Smooth muscle cell (in vitro differentiated cells): ENCODE results near the gene AIRE. TPM values are rescaled to one million over a fixed set of nuclear protein-coding genes. Genes with fewer than 3 reads are reported as not detected.

Experiments
- DNase-seq: peaks from one replicate; lab custom pipeline; 2025; ENCODE audit not compliant: unreplicated experiment; lab: John Stamatoyannopoulos, UW
- H2AFZ ChIP-seq: fragments of 200-600 bp; sonication (generic); 2 replicates; pipeline ENCODE4 v1.6.0; 2016; ENCODE audit warnings: antibody characterized with exemption, low read depth, mild to moderate bottlenecking
- H3F3A ChIP-seq: fragments of 200-600 bp; sonication (generic); 2 replicates; pipeline ENCODE4 v1.6.0; 2017; ENCODE audit warnings: antibody characterized with exemption, low read depth
- H3K27ac ChIP-seq: fragments of 200-600 bp; sonication (generic); 2 replicates; pipeline ENCODE4 v1.5.1; 2016; ENCODE audit warnings: low read depth, mild to moderate bottlenecking
- H3K27me3 ChIP-seq: fragments of 200-600 bp; sonication (generic); 2 replicates; pipeline ENCODE4 v1.6.1; 2016; ENCODE audit warnings: low read depth, mild to moderate bottlenecking
- H3K36me3 ChIP-seq: fragments of 200-600 bp; sonication (generic); 2 replicates; pipeline ENCODE4 v1.5.1; 2016; ENCODE audit warnings: low read depth
- H3K4me1 ChIP-seq: fragments of 200-600 bp; sonication (generic); 2 replicates; pipeline ENCODE4 v1.5.1; 2016; ENCODE audit warnings: low read depth
- H3K4me2 ChIP-seq: fragments of 200-600 bp; sonication (generic); 2 replicates; pipeline ENCODE4 v1.6.0; 2016; ENCODE audit warnings: mild to moderate bottlenecking
- H3K4me3 ChIP-seq: fragments of 200-600 bp; sonication (generic); 2 replicates; pipeline ENCODE4 v1.5.1; 2016; ENCODE audit warnings: mild to moderate bottlenecking
- H3K79me2 ChIP-seq: fragments of 200-600 bp; sonication (generic); 2 replicates; pipeline ENCODE4 v1.6.0; 2016; ENCODE audit warnings: low read depth, mild to moderate bottlenecking
- H3K9ac ChIP-seq: fragments of 200-600 bp; sonication (generic); 2 replicates; pipeline ENCODE4 v1.6.0; 2016; ENCODE audit warnings: low read depth
- H3K9me3 ChIP-seq: fragments of 200-600 bp; sonication (generic); replicated peaks from 2 replicates; pipeline ENCODE4 v1.5.1; 2016; ENCODE audit warnings: low read depth
- H4K20me1 ChIP-seq: fragments of 200-600 bp; sonication (generic); 2 replicates; pipeline ENCODE4 v1.6.0; 2016; ENCODE audit warnings: low read depth
- WGBS: methylation state at CpG from one replicate; pipeline ENCODE4 v1.1.7; 2016; ENCODE audit warnings: low lambda C conversion rate; 5-methylcytosine and 5-hydroxymethylcytosine counted together
- polyA plus RNA-seq: library from polyadenylated mRNA; unstranded; fragments of >200 nt; fragmentation: Nextera tagmentation; extraction: Ambion mirVana; gene quantifications from 2 replicates; pipeline ENCODE4 v1.2.1, GENCODE V29; 2016
- total RNA-seq: library from RNA; depleted of rRNA; stranded (reverse); fragments of >200 nt; gene quantifications from 2 replicates; pipeline ENCODE4 v1.2.3, GENCODE V29; 2014
- TF ChIP-seq, protein P1 (sequence below): fragments of 200-600 bp; sonication (generic); IDR thresholded peaks from 2 replicates; pipeline ENCODE4 v1.5.1; 2017; ENCODE audit warnings: borderline replicate concordance, mild to moderate bottlenecking, antibody characterized with exemption; ENCODE audit not compliant: insufficient read depth, poor library complexity, severe bottlenecking

The AIRE gene
- total and polyA plus RNA-seq, 2 experiments from 2014 or later: 0.27 to 1.1 TPM

DNA sequence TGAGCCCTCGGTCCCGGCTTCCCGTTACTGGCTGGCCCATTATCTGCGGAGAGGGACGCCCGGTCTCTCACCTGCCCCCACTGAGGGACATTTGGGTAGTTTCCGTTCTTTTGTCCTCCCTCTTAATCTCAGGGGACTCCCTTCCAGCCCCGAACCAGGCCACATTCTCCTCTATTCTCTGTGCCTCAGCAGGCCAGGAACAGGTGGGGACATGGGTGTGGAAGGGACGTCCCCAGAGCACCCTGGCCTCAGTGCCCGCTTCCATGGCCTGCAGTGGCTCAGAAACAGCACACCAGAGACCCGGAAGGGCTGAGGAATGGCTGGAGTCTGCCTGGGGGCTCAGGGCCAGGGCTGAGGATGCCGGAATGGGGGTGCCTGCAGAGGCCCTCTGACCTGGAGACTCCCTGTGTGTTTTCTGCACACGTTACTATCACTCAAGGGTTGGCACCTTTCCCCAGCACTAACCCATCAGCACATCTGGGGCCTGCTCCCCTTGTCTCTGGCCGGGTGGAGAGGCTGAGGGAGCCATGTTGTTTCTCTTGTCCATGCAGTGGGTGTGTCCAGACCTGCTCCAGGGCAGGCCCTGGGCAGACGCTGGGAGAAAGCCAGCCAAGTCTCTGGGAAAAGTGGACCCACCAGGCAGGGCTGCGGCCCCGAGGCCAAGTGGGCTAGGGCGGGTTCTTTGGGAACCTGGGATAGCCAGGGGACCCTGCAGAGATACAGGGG lies 14.0 kb upstream of the AIRE start:
- 90% methylated on average over 18 of the region's 18 CpGs for WGBS
- Histone ChIP-seq H3K27ac (no peak overlapping the region), H3F3A (no peaks in the 10 kb centered on the region), H3K36me3 (no peaks in the 10 kb centered on the region), H2AFZ (no peak overlapping the region), H4K20me1 (no peaks in the 10 kb centered on the region), H3K4me3 (no peak overlapping the region), H3K27me3 (no peaks in the 10 kb centered on the region), H3K4me2 (no peak overlapping the region), H3K9me3 (no peaks in the 10 kb centered on the region), H3K4me1 (no peaks in the 10 kb centered on the region), H3K79me2 (no peaks in the 10 kb centered on the region), H3K9ac (no peak overlapping the region)
- no peak for DNase-seq
- TF ChIP-seq, protein P1, sequence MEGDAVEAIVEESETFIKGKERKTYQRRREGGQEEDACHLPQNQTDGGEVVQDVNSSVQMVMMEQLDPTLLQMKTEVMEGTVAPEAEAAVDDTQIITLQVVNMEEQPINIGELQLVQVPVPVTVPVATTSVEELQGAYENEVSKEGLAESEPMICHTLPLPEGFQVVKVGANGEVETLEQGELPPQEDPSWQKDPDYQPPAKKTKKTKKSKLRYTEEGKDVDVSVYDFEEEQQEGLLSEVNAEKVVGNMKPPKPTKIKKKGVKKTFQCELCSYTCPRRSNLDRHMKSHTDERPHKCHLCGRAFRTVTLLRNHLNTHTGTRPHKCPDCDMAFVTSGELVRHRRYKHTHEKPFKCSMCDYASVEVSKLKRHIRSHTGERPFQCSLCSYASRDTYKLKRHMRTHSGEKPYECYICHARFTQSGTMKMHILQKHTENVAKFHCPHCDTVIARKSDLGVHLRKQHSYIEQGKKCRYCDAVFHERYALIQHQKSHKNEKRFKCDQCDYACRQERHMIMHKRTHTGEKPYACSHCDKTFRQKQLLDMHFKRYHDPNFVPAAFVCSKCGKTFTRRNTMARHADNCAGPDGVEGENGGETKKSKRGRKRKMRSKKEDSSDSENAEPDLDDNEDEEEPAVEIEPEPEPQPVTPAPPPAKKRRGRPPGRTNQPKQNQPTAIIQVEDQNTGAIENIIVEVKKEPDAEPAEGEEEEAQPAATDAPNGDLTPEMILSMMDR: no peak

DNA sequence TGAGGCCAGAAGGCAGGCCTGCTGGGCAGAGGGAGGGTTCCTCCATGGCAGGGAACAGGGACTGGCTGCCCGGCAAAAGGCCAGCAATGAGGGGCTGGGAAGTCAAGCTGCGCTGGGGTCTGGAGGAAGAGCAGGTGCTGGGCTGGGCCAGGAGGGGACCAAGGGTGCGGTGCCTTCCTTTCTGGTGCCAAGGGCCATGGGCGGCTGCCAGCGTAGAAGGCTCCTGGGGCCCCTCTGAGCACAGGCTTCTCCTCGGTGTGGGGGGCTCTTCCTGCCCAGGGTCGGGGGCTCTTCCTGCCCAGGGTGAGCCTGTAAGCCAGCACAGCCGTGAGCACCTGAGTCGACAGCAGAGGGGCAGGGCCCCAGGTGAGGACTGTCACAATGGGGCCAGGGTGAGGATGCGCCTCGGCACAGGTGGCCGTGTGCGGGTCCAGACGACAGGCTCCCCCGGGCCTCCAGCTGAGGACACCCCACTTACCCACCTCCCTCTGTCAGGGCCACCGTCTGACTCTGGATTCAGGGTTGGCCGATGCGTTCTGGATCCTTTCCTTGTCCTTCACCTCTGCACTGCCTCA lies 13.3 kb upstream of the AIRE start:
- H3K79me2 ChIP-seq: no peaks in the 10 kb centered on the region
- WGBS: 89% methylated on average over 13 of the region's 18 CpGs
- H3K9me3 ChIP-seq: no peaks in the 10 kb centered on the region
- H2AFZ ChIP-seq: no peak overlapping the region
- H3K27ac ChIP-seq: no peak overlapping the region
- H3K36me3 ChIP-seq: no peaks in the 10 kb centered on the region
- DNase-seq: no peak
- H4K20me1 ChIP-seq: no peaks in the 10 kb centered on the region
- H3K9ac ChIP-seq: no peak overlapping the region
- H3K4me3 ChIP-seq: no peak overlapping the region
- H3K4me2 ChIP-seq: no peak overlapping the region
- no peaks in the 10 kb centered on the region for H3F3A ChIP-seq
- no peaks in the 10 kb centered on the region for H3K27me3 ChIP-seq
- no peaks in the 10 kb centered on the region for H3K4me1 ChIP-seq
- TF ChIP-seq, protein P1: no peak

DNA sequence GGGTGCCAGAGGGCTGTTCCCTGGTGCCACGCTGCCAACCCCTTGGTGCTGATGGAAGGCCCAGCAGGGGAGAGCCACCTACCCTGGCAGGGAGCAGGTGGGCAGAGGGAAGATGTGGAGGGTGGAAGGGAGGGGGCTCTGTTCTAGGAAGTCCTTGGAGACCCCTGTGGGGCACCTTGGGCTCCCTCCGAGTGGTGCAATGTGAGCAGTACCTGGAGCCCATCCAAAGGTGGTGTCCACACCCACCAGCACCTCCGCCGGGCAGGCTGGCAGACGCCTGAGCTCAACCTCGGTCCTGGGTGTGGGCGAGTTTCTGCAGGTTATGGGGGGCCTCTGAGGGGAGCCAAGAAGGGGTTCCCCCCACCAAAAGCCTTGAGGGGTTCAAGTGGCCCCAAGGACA lies 12.6 kb upstream of the AIRE start:
- H3K27ac ChIP-seq: no peak overlapping the region
- TF ChIP-seq, protein P1: no peak
- no peaks in the 10 kb centered on the region for H3K36me3 ChIP-seq
- H3K4me3 ChIP-seq: no peak overlapping the region
- H3K27me3 ChIP-seq: no peaks in the 10 kb centered on the region
- H3K9me3 ChIP-seq: no peaks in the 10 kb centered on the region
- H3F3A ChIP-seq: no peaks in the 10 kb centered on the region
- H3K9ac ChIP-seq: no peak overlapping the region
- no peak overlapping the region for H2AFZ ChIP-seq
- no peak overlapping the region for H3K4me2 ChIP-seq
- H3K79me2 ChIP-seq: no peaks in the 10 kb centered on the region
- 88% methylated on average over 7 of the region's 7 CpGs for WGBS
- no peaks in the 10 kb centered on the region for H3K4me1 ChIP-seq
- DNase-seq: no peak
- H4K20me1 ChIP-seq: no peaks in the 10 kb centered on the region

DNA sequence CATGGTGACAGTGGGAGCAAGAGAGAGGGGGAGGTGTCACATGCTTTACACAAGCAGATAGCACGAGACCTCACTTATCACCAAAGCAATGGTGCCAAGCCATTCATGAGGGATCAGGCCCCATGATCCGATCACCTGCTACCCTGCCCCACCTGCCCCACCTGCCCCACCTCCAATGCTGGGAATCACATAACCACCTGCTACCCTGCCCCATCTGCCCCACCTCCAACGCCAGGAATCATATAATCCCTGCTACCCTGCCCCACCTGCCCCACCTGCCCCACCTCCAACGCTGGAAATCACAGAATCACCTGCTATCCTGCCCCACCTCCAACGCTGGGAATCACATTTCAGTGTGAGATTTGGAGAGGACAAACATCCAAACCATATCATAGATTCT lies 10.6 kb upstream of the AIRE start:
- no peak overlapping the region for H2AFZ ChIP-seq
- DNase-seq: no peak
- no peak overlapping the region for H3K27ac ChIP-seq
- no peaks in the 10 kb centered on the region for H3F3A ChIP-seq
- no peak overlapping the region for H3K4me2 ChIP-seq
- no peaks in the 10 kb centered on the region for H3K9me3 ChIP-seq
- H3K36me3 ChIP-seq: no peaks in the 10 kb centered on the region
- no peaks in the 10 kb centered on the region for H3K4me1 ChIP-seq
- 76% methylated on average over 5 of the region's 5 CpGs for WGBS
- no peak overlapping the region for H3K4me3 ChIP-seq
- H3K9ac ChIP-seq: no peak overlapping the region
- no peaks in the 10 kb centered on the region for H3K27me3 ChIP-seq
- TF ChIP-seq, protein P1: no peak
- H4K20me1 ChIP-seq: no peaks in the 10 kb centered on the region
- no peaks in the 10 kb centered on the region for H3K79me2 ChIP-seq
